H9 (cell line): ENCODE measurements around the gene RBMX2. TPM values are rescaled to one million over a fixed set of nuclear protein-coding genes. Genes with fewer than 3 reads are reported as not detected.
"Not testable (repeated sequence)": the region's sequence is repeated elsewhere in the genome, so short reads cannot be mapped to it uniquely, and the experiment has no call there.

ENCODE experiments used
- DNase-seq: peaks from one replicate; pipeline ENCODE4 v3.0.0-alpha.2; 2017
- H2AFZ ChIP-seq: one replicate; pipeline ENCODE4 v1.6.1; 2013; ENCODE audit warnings: mild to moderate bottlenecking, low read length, control low read depth, moderate library complexity
- H2AK5ac ChIP-seq: 2 replicates; pipeline ENCODE4 v1.6.1; 2013; ENCODE audit warnings: low read length, control low read depth, mixed read lengths; ENCODE audit not compliant: insufficient read length
- H2BK120ac ChIP-seq: one replicate; pipeline ENCODE4 v1.6.1; 2013; ENCODE audit warnings: low read depth, mild to moderate bottlenecking, low read length, control low read depth, inconsistent platforms; ENCODE audit not compliant: poor library complexity, severe bottlenecking
- H2BK12ac ChIP-seq: 2 replicates; pipeline ENCODE4 v1.6.1; 2013; ENCODE audit warnings: low read length, control low read depth, mixed read lengths, low read depth; ENCODE audit not compliant: insufficient read length
- H2BK15ac ChIP-seq: 2 replicates; pipeline ENCODE4 v1.6.1; 2013; ENCODE audit warnings: low read depth, low read length, control low read depth
- H2BK20ac ChIP-seq: one replicate; pipeline ENCODE4 v1.6.1; 2013; ENCODE audit warnings: low read depth, mild to moderate bottlenecking, low read length, control low read depth, inconsistent platforms; ENCODE audit not compliant: poor library complexity, severe bottlenecking
- H2BK5ac ChIP-seq: 2 replicates; pipeline ENCODE4 v1.6.1; 2013; ENCODE audit warnings: low read length, control low read depth, mixed read lengths; ENCODE audit not compliant: insufficient read length
- H3K14ac ChIP-seq: 2 replicates; pipeline ENCODE4 v1.6.1; 2013; ENCODE audit warnings: low read length, control low read depth; ENCODE audit not compliant: insufficient read depth
- H3K18ac ChIP-seq: 2 replicates; pipeline ENCODE4 v1.6.1; 2013; ENCODE audit warnings: low read depth, mild to moderate bottlenecking, mixed read lengths, low read length, control low read depth; ENCODE audit not compliant: insufficient read length
- H3K23ac ChIP-seq: 2 replicates; pipeline ENCODE4 v1.6.1; 2013; ENCODE audit warnings: low read length, control low read depth, mixed read lengths, low read depth; ENCODE audit not compliant: insufficient read length
- H3K23me2 ChIP-seq: 2 replicates; pipeline ENCODE4 v1.6.1; 2013; ENCODE audit warnings: low read depth, mild to moderate bottlenecking, mixed read lengths, low read length, control low read depth; ENCODE audit not compliant: insufficient read length, poor library complexity, severe bottlenecking
- H3K27ac ChIP-seq: 2 replicates; pipeline ENCODE4 v1.5.1; 2013; ENCODE audit warnings: low read length, control low read depth, mixed read lengths, low read depth; ENCODE audit not compliant: insufficient read length
- H3K27me3 ChIP-seq: 2 replicates; pipeline ENCODE4 v1.6.1; 2013; ENCODE audit warnings: low read length, control low read depth, inconsistent platforms; ENCODE audit not compliant: insufficient read depth
- H3K4ac ChIP-seq: 2 replicates; pipeline ENCODE4 v1.6.1; 2013; ENCODE audit warnings: low read depth, mild to moderate bottlenecking, control low read depth, inconsistent platforms, low read length, moderate library complexity
- H3K4me1 ChIP-seq: 2 replicates; pipeline ENCODE4 v1.6.1; 2013; ENCODE audit warnings: low read length, control low read depth, inconsistent platforms; ENCODE audit not compliant: insufficient read depth
- H3K4me2 ChIP-seq: 2 replicates; pipeline ENCODE4 v1.6.1; 2013; ENCODE audit warnings: low read length, control low read depth, mixed read lengths; ENCODE audit not compliant: insufficient read length, insufficient read depth
- H3K56ac ChIP-seq: 2 replicates; pipeline ENCODE4 v1.6.1; 2013; ENCODE audit warnings: low read depth, mild to moderate bottlenecking, mixed read lengths, low read length, control low read depth; ENCODE audit not compliant: insufficient read length
- H3K79me1 ChIP-seq: 2 replicates; pipeline ENCODE4 v1.6.1; 2013; ENCODE audit warnings: low read depth, mild to moderate bottlenecking, moderate library complexity, low read length, control low read depth, inconsistent platforms; ENCODE audit not compliant: insufficient read depth, poor library complexity, severe bottlenecking
- H3K79me2 ChIP-seq: 2 replicates; pipeline ENCODE4 v1.6.1; 2013; ENCODE audit warnings: low read length, control low read depth, inconsistent platforms; ENCODE audit not compliant: insufficient read depth
- H3K9ac ChIP-seq: 2 replicates; pipeline ENCODE4 v1.6.1; 2013; ENCODE audit warnings: low read length, control low read depth, mixed read lengths; ENCODE audit not compliant: insufficient read length; ENCODE audit errors: extremely low read depth
- H3K9me3 ChIP-seq: one replicate; pipeline ENCODE4 v1.6.1; 2013; ENCODE audit warnings: low read depth, low read length, inconsistent platforms; ENCODE audit not compliant: control insufficient read depth
- H3T11ph ChIP-seq: one replicate; pipeline ENCODE4 v1.6.1; 2013; ENCODE audit warnings: mild to moderate bottlenecking, low read length, control low read depth, inconsistent platforms
- H4K20me1 ChIP-seq: one replicate; pipeline ENCODE4 v1.6.1; 2013; ENCODE audit not compliant: control insufficient read depth, insufficient read length, insufficient read depth
- H4K5ac ChIP-seq: 2 replicates; pipeline ENCODE4 v1.6.1; 2013; ENCODE audit warnings: low read depth, mild to moderate bottlenecking, mixed read lengths, low read length, control low read depth; ENCODE audit not compliant: insufficient read length
- H4K8ac ChIP-seq: replicated peaks from 2 replicates; pipeline ENCODE4 v1.6.1; 2013; ENCODE audit warnings: low read length, control low read depth, mixed read lengths, low read depth; ENCODE audit not compliant: insufficient read length
- H4K91ac ChIP-seq: 2 replicates; pipeline ENCODE4 v1.6.1; 2013; ENCODE audit warnings: low read depth, mild to moderate bottlenecking, moderate library complexity, mixed read lengths, low read length, control low read depth; ENCODE audit not compliant: insufficient read length
- H3K27ac Mint-ChIP-seq, 3 experiments: 2 replicates in 2 of 3; 3 replicates in 1 of 3; pipeline ENCODE4 v1.8.0; 2020 to 2021; ENCODE audit warnings: mixed read lengths in 3 of 3, mild to moderate bottlenecking in 1 of 3, moderate library complexity in 1 of 3
- H3K27me3 Mint-ChIP-seq: 2 replicates; pipeline ENCODE4 v1.8.0; 2021; ENCODE audit warnings: low read depth, mild to moderate bottlenecking, moderate library complexity, mixed read lengths
- H3K36me3 Mint-ChIP-seq, 3 experiments: 2 replicates in 2 of 3; 3 replicates in 1 of 3; pipeline ENCODE4 v1.8.0; 2020 to 2021; ENCODE audit warnings: low read depth in 3 of 3, mixed read lengths in 3 of 3; ENCODE audit not compliant: insufficient read depth in 1 of 3
- H3K4me1 Mint-ChIP-seq, 2 experiments: 2 replicates each; pipeline ENCODE4 v1.8.0; 2020; ENCODE audit warnings: mixed read lengths in 2 of 2
- H3K4me3 Mint-ChIP-seq, 2 experiments: 2 replicates in 1 of 2; 3 replicates in 1 of 2; pipeline ENCODE4 v1.8.0; 2020 to 2021; ENCODE audit warnings: mild to moderate bottlenecking in 2 of 2, mixed read lengths in 2 of 2, moderate library complexity in 1 of 2
- H3K9me3 Mint-ChIP-seq, 2 experiments: 2 replicates in 1 of 2; 3 replicates in 1 of 2; pipeline ENCODE4 v1.8.0; 2020; ENCODE audit warnings: mild to moderate bottlenecking in 2 of 2, mixed read lengths in 2 of 2, moderate library complexity in 1 of 2
- CTCF ChIP-seq: fragments of 200-600 bp; sonication (generic); conservative IDR thresholded peaks from 3 replicates; pipeline ENCODE4 v1.8.0; 2021; ENCODE audit warnings: antibody characterized with exemption, mild to moderate bottlenecking
- WGBS: extraction: QIAGEN DNeasy Blood & Tissue Kit; methylation state at CpG from one replicate; pipeline ENCODE4 v1.1.7; 2013; ENCODE audit warnings: missing lambda C conversion rate, low lambda C conversion rate, mixed read lengths; ENCODE audit not compliant: insufficient read length; ENCODE audit errors: extremely low coverage; 5-methylcytosine and 5-hydroxymethylcytosine counted together
- total RNA-seq: library from RNA; stranded (reverse); gene quantifications from 2 replicates; pipeline ENCODE4 v1.2.1, GENCODE V29; 2021

RBMX2 gene
- total RNA-seq, 1 experiment from 2014 or later = 22.1 TPM

- H3K56ac ChIP-seq = no peak overlapping the region
- no peak overlapping the region for H3K9ac ChIP-seq
- H3K14ac ChIP-seq = no peak overlapping the region
- no peak overlapping the region for H3K4me2 ChIP-seq
- TF ChIP-seq CTCF = no peak
- no peaks in the 10 kb centered on the region; the same call in 1 of the 2 replicates for H3K4me1 ChIP-seq
- Mint-ChIP-seq H3K9me3 (peaks cover 0 to 34% of the 10 kb centered on the region in 2 experiments; a peak in 3 of 5 replicates), H3K27me3 (peaks cover 9% of the 10 kb centered on the region), H3K36me3 (peaks cover 0 to 6% (median 1%) of the 10 kb centered on the region in 3 experiments; a peak in 3 of 7 replicates), H3K27ac (no peak overlapping the region), H3K4me1 (no peaks in the 10 kb centered on the region), H3K4me3 (no peak overlapping the region)
- no peaks in the 10 kb centered on the region for H3K79me1 ChIP-seq
- no peak overlapping the region for H3K27ac ChIP-seq
- no peak overlapping the region for H4K8ac ChIP-seq
- H2BK120ac ChIP-seq = no peak overlapping the region
- H2BK15ac ChIP-seq = no peak overlapping the region
- H2AFZ ChIP-seq = no peak overlapping the region
- no peak overlapping the region for H3K4ac ChIP-seq
- H2BK5ac ChIP-seq = no peak overlapping the region
- no CpG with 5 or more reads among the region's 6 CpGs for WGBS
- H2AK5ac ChIP-seq = no peak overlapping the region
- H4K20me1 ChIP-seq = no peaks in the 10 kb centered on the region
- H3K9me3 ChIP-seq = peaks cover 30% of the 10 kb centered on the region
- H2BK12ac ChIP-seq = no peak overlapping the region
- H3K18ac ChIP-seq = no peak overlapping the region
- DNase-seq = no peak
- H4K91ac ChIP-seq = no peak overlapping the region
- H4K5ac ChIP-seq = no peak overlapping the region
- no peak overlapping the region for H2BK20ac ChIP-seq
- H3K27me3 ChIP-seq = no peaks in the 10 kb centered on the region
- H3K79me2 ChIP-seq = no peaks in the 10 kb centered on the region
- no peaks in the 10 kb centered on the region for H3K23me2 ChIP-seq
- no peak overlapping the region for H3T11ph ChIP-seq
- no peak overlapping the region for H3K23ac ChIP-seq
Observed at GRCh38 chrX:130426531-130426930, 24.7 kb downstream of the RBMX2 start.

GRCh38 chrX:130429236-130429635, 27.4 kb downstream of the RBMX2 start:
- H2BK5ac ChIP-seq, H2AFZ ChIP-seq, H3K4me3 Mint-ChIP-seq, H3K23ac ChIP-seq, H3K27ac Mint-ChIP-seq, H3K23me2 ChIP-seq, H3K56ac ChIP-seq, H2BK15ac ChIP-seq, H2BK20ac ChIP-seq, H3K4me1 Mint-ChIP-seq, H3K18ac ChIP-seq, H3K4me1 ChIP-seq, H2BK120ac ChIP-seq, H3K79me2 ChIP-seq, H3T11ph ChIP-seq, H3K36me3 Mint-ChIP-seq, H3K9ac ChIP-seq, DNase-seq, H4K91ac ChIP-seq, H2BK12ac ChIP-seq, H3K79me1 ChIP-seq, H4K5ac ChIP-seq, H3K27me3 ChIP-seq, H4K20me1 ChIP-seq, H3K4me2 ChIP-seq, H3K4ac ChIP-seq, H2AK5ac ChIP-seq, H4K8ac ChIP-seq, H3K27me3 Mint-ChIP-seq, H3K27ac ChIP-seq, H3K14ac ChIP-seq: not testable (repeated sequence)
- peaks cover 0 to 37% of the 10 kb centered on the region in 2 experiments; a peak in 2 of 5 replicates for H3K9me3 Mint-ChIP-seq
- peaks cover 22% of the 10 kb centered on the region for H3K9me3 ChIP-seq
- WGBS = no CpG with 5 or more reads among the region's 5 CpGs
